OCI-LY7 (cell line): Measurements from ENCODE around the gene RPS3.

ENCODE experiments used
- CTCF ChIP-seq: fragments of 200-600 bp; sonication (generic); conservative IDR thresholded peaks from 2 replicates; pipeline ENCODE4 v1.5.1; 2014; ENCODE audit warnings: mild to moderate bottlenecking, antibody characterized with exemption, low read length, moderate library complexity, mixed read lengths
- EZH2phosphoT487 ChIP-seq: fragments of 200-600 bp; sonication (generic); IDR thresholded peaks from 2 replicates; pipeline ENCODE4 v1.6.1; 2018; ENCODE audit warnings: low read depth, borderline replicate concordance, mild to moderate bottlenecking, mixed run types, antibody characterized with exemption, low read length, moderate library complexity, mixed read lengths

GRCh38 chr11:75442161-75442885, 43.0 kb downstream of the RPS3 start:
- TF ChIP-seq CTCF (no peak), EZH2phosphoT487 (no peak)
